Stimulated activated CD8-positive, alpha-beta memory T cell treated with anti-CD3 and anti-CD28 coated beads, Interleukin-12 subunit alpha, Interleukin-12 subunit beta, amount 100 ng/mL, for 1 hour (primary cell): Measurements from ENCODE around the gene BMP8B.

Experiments
- DNase-seq: peaks from one replicate; pipeline ENCODE4 v3.0.0-alpha.2; 2020; ENCODE audit warnings: low read depth

The BMP8B gene

GRCh38 chr1:39758556-39759435 lies 29.9 kb downstream of the BMP8B start:
- DNase-seq = no peak

GRCh38 chr1:39757501-39757900 lies 31.2 kb downstream of the BMP8B start:
- no peak for DNase-seq

- DNase-seq = no peak
These were observed 32.6 kb downstream of the BMP8B start for GRCh38 chr1:39755965-39756659.

- DNase-seq = no peak
These were observed 33.7 kb downstream of the BMP8B start for GRCh38 chr1:39754906-39755504.

- DNase-seq = no peak
These were observed 34.6 kb downstream of the BMP8B start for GRCh38 chr1:39754026-39754570.

- no peak for DNase-seq
These were observed 35.3 kb downstream of the BMP8B start for GRCh38 chr1:39753132-39754025.

GRCh38 chr1:39752703-39753102 lies 36.0 kb downstream of the BMP8B start:
- DNase-seq = no peak

GRCh38 chr1:39751595-39751994 lies 37.1 kb downstream of the BMP8B start:
- no peak for DNase-seq

GRCh38 chr1:39745016-39745670 lies 43.5 kb downstream of the BMP8B start:
- no peak for DNase-seq

GRCh38 chr1:39738622-39739366 lies 49.9 kb downstream of the BMP8B start, which contains the start of gene PPIE:
TSS of gene PPIE (plus strand) at chr1:39738882. CDS start at chr1:39738901, 19 bp downstream.
- peak; percentile 89 for DNase-seq

- no peak for DNase-seq
These were observed 51.0 kb downstream of the BMP8B start for GRCh38 chr1:39737546-39738169.

- DNase-seq = no peak
These were observed 52.9 kb downstream of the BMP8B start for GRCh38 chr1:39735731-39736130.

GRCh38 chr1:39733161-39733560 lies 55.5 kb downstream of the BMP8B start:
- DNase-seq = no peak

GRCh38 chr1:39732730-39733129 lies 55.9 kb downstream of the BMP8B start:
- no peak for DNase-seq

GRCh38 chr1:39729842-39730241 lies 58.8 kb downstream of the BMP8B start:
- DNase-seq = no peak

- DNase-seq = no peak
These were observed 59.6 kb downstream of the BMP8B start for GRCh38 chr1:39729030-39729429.

GRCh38 chr1:39727932-39728317 lies 60.7 kb downstream of the BMP8B start:
- DNase-seq = no peak

- DNase-seq = no peak
These were observed 61.3 kb downstream of the BMP8B start for GRCh38 chr1:39727221-39727931.

- DNase-seq = no peak
These were observed 62.1 kb downstream of the BMP8B start for GRCh38 chr1:39726600-39726999.
